Measurements from ENCODE around the gene MYL2.

DNA sequence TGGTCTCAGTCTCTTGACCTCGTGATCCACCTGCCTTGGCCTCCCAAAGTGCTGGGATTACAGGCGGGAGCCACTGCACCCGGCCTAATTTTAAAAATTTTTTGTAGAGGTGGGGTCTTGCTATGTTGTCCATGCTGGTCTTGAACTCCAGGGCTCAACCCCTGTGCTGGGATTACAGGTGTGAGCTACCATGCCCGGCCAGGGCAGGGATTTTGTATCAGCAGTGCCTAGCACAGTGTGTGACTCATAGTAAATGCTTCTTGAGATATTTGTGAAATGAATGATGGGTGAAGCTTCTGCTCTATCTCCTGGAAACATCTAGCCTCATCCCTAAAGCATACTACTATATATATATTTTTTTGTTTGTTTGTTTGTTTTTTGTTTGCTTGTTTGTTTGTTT is 37.1 kb downstream of the MYL2 start:
- TF ChIP-seq POLR2A (IDR thresholded peaks at IDR 0.05): no peak
- TF ChIP-seq, protein P1, sequence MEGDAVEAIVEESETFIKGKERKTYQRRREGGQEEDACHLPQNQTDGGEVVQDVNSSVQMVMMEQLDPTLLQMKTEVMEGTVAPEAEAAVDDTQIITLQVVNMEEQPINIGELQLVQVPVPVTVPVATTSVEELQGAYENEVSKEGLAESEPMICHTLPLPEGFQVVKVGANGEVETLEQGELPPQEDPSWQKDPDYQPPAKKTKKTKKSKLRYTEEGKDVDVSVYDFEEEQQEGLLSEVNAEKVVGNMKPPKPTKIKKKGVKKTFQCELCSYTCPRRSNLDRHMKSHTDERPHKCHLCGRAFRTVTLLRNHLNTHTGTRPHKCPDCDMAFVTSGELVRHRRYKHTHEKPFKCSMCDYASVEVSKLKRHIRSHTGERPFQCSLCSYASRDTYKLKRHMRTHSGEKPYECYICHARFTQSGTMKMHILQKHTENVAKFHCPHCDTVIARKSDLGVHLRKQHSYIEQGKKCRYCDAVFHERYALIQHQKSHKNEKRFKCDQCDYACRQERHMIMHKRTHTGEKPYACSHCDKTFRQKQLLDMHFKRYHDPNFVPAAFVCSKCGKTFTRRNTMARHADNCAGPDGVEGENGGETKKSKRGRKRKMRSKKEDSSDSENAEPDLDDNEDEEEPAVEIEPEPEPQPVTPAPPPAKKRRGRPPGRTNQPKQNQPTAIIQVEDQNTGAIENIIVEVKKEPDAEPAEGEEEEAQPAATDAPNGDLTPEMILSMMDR (IDR thresholded peaks at IDR 0.05): no peak
